ENCODE data around the gene LEFTY1. TPM values are rescaled to one million over a fixed set of nuclear protein-coding genes. Genes with fewer than 3 reads are reported as not detected.
A peak's percentile ranks its signal among the peaks of the same experiment; 100 is the strongest.

LEFTY1 gene
- total and polyA plus RNA-seq, 2 of the 13 experiments (the other 11 are each of a cell fraction or from before 2014, with no cell fraction given): 0.29 to 0.79 TPM

DNA sequence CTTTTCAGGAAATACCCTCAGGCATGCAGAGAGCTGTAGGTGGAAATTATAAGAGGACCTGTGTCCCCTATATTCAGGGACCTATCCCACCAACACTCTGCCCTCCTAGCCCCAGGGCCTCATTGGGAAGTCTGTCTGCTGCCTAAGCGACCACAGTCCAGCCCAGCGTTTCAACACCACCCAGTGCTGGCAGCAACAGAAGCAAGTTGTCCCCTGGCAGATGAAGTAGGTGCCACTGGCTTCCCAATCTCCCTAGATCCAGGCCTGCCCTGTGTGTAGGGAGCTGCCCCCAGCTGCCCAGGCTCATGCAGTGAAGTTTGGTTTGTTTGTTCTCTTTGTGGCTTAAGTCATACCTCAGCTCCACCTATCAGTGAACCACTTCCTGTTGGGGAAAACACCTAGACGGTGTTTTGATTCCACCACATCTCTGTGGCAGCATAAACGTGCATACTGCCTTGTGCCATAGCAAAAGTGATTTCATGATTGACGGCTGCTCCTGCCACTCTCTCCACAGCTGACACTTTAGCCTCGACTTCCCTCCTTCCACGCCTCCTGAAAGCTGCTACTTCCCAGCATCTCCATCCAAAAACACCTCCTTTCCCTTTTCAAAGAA, 8.1 kb upstream of the LEFTY1 start (continued):
- TF ChIP-seq ZNF251 (CRISPR knock-in tag; IDR thresholded peaks at IDR 0.05): no peak
- TF ChIP-seq FOXA3 (CRISPR knock-in tag; IDR thresholded peaks at IDR 0.05): peak; percentile 8; the same call in 1 of the 2 replicates
- TF ChIP-seq PCBP1 (IDR thresholded peaks at IDR 0.05; ENCODE audit: borderline replicate concordance, low read depth, low read length): no peak
- TF ChIP-seq KLF12 (CRISPR knock-in tag; IDR thresholded peaks at IDR 0.05; ENCODE audit: borderline replicate concordance): 0 out of 2 replicates have a peak, but pooled peaks have one; percentile 35
- TF ChIP-seq ZNF564 (CRISPR knock-in tag; IDR thresholded peaks at IDR 0.05): no peak
- no peak for TF ChIP-seq ATM (IDR thresholded peaks at IDR 0.05; ENCODE audit: borderline replicate concordance)
- no peak for TF ChIP-seq POLR2G (IDR thresholded peaks at IDR 0.05; ENCODE audit: low read depth, low read length)
- TF ChIP-seq, protein P1, sequence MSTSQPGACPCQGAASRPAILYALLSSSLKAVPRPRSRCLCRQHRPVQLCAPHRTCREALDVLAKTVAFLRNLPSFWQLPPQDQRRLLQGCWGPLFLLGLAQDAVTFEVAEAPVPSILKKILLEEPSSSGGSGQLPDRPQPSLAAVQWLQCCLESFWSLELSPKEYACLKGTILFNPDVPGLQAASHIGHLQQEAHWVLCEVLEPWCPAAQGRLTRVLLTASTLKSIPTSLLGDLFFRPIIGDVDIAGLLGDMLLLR (CRISPR knock-in tag; IDR thresholded peaks at IDR 0.05): no peak
- TF ChIP-seq MIER3 (CRISPR knock-in tag; IDR thresholded peaks at IDR 0.05; ENCODE audit: borderline replicate concordance): no peak
- TF ChIP-seq ZBTB34 (CRISPR knock-in tag; IDR thresholded peaks at IDR 0.05): no peak
- TF ChIP-seq, protein P2, sequence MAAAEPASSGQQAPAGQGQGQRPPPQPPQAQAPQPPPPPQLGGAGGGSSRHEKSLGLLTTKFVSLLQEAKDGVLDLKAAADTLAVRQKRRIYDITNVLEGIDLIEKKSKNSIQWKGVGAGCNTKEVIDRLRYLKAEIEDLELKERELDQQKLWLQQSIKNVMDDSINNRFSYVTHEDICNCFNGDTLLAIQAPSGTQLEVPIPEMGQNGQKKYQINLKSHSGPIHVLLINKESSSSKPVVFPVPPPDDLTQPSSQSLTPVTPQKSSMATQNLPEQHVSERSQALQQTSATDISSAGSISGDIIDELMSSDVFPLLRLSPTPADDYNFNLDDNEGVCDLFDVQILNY (CRISPR knock-in tag; conservative IDR thresholded peaks at IDR 0.05): no peak
- no peak for TF ChIP-seq AGO1 (IDR thresholded peaks at IDR 0.05; ENCODE audit: low read depth, low read length, poor library complexity, severe bottlenecking)
- TF ChIP-seq, protein P3, sequence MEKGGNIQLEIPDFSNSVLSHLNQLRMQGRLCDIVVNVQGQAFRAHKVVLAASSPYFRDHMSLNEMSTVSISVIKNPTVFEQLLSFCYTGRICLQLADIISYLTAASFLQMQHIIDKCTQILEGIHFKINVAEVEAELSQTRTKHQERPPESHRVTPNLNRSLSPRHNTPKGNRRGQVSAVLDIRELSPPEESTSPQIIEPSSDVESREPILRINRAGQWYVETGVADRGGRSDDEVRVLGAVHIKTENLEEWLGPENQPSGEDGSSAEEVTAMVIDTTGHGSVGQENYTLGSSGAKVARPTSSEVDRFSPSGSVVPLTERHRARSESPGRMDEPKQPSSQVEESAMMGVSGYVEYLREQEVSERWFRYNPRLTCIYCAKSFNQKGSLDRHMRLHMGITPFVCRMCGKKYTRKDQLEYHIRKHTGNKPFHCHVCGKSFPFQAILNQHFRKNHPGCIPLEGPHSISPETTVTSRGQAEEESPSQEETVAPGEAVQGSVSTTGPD (CRISPR knock-in tag; IDR thresholded peaks at IDR 0.05): no peak
- TF ChIP-seq FOXA1 (IDR thresholded peaks at IDR 0.05): no peak
- TF ChIP-seq FOXA1 (CRISPR knock-in tag; IDR thresholded peaks at IDR 0.05): 0 out of 2 replicates have a peak, but pooled peaks have one; percentile 24
- no peak for TF ChIP-seq ZNF543 (CRISPR knock-in tag; IDR thresholded peaks at IDR 0.05)
- TF ChIP-seq KLF6 (CRISPR knock-in tag; IDR thresholded peaks at IDR 0.05): no peak
- TF ChIP-seq SMYD3 (CRISPR knock-in tag; IDR thresholded peaks at IDR 0.05): no peak
- TF ChIP-seq ZNF331 (CRISPR knock-in tag; IDR thresholded peaks at IDR 0.05): no peak
- no peak for TF ChIP-seq ZNF720 (CRISPR knock-in tag; IDR thresholded peaks at IDR 0.05)
- no peak for TF ChIP-seq ARID4A (CRISPR knock-in tag; IDR thresholded peaks at IDR 0.05; ENCODE audit: borderline replicate concordance)
- TF ChIP-seq HDAC2 (CRISPR knock-in tag; IDR thresholded peaks at IDR 0.05): peak; percentile 65; the same call in 1 of the 2 replicates
- TF ChIP-seq NR2F6 (IDR thresholded peaks at IDR 0.05): no peak
- TF ChIP-seq NR2F6 (CRISPR knock-in tag; IDR thresholded peaks at IDR 0.05): 0 out of 2 replicates have a peak, but pooled peaks have one; percentile 9
